ENCODE results near the gene HIVEP1. TPM values are rescaled to one million over a fixed set of nuclear protein-coding genes. Genes with fewer than 3 reads are reported as not detected.
"Not testable (repeated sequence)": the region's sequence is repeated elsewhere in the genome, so short reads cannot be mapped to it uniquely, and the experiment has no call there.

The HIVEP1 gene
- total RNA-seq, 2 donors from 2014 or later: 22.3 to 34.4 TPM

DNA sequence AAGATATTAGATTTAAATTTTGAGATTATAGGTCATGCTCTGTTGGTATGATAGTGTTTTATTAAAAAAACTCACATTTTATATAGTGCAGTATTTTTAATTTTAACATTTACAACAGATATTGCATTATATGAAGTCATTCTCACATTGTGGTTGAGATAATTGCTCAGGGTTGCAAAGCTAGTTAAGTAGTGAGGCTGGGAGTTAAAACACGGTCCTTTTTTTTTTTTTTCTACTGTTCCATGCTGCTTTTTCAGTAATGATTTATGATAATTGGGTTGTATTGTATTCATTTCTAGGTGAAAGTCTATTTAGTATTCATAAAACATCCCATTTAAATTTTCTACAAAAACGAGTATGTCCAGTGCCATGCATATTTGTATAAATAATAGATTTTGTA, 160.5 kb downstream of the HIVEP1 start:
- H3K27ac ChIP-seq: no peak overlapping the region
- no peaks in the 10 kb centered on the region for H3K36me3 ChIP-seq
- ATAC-seq (ENCODE audit: insufficient number of reproducible peaks, low FRiP score, low read depth) (no peak), DNase-seq (ENCODE audit: low spot score) (no peak)
- TF ChIP-seq, protein P1, sequence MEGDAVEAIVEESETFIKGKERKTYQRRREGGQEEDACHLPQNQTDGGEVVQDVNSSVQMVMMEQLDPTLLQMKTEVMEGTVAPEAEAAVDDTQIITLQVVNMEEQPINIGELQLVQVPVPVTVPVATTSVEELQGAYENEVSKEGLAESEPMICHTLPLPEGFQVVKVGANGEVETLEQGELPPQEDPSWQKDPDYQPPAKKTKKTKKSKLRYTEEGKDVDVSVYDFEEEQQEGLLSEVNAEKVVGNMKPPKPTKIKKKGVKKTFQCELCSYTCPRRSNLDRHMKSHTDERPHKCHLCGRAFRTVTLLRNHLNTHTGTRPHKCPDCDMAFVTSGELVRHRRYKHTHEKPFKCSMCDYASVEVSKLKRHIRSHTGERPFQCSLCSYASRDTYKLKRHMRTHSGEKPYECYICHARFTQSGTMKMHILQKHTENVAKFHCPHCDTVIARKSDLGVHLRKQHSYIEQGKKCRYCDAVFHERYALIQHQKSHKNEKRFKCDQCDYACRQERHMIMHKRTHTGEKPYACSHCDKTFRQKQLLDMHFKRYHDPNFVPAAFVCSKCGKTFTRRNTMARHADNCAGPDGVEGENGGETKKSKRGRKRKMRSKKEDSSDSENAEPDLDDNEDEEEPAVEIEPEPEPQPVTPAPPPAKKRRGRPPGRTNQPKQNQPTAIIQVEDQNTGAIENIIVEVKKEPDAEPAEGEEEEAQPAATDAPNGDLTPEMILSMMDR (IDR thresholded peaks at IDR 0.05): no peak
- H3K4me3 ChIP-seq: no peak overlapping the region
- H3K9me3 ChIP-seq: no peaks in the 10 kb centered on the region
- H3K4me1 ChIP-seq (ENCODE audit: control insufficient read depth in 1 of 2, low read depth in 2 of 2): no peaks in the 10 kb centered on the region
- no peaks in the 10 kb centered on the region for H3K27me3 ChIP-seq (replicated peaks; ENCODE audit: insufficient read depth)

DNA sequence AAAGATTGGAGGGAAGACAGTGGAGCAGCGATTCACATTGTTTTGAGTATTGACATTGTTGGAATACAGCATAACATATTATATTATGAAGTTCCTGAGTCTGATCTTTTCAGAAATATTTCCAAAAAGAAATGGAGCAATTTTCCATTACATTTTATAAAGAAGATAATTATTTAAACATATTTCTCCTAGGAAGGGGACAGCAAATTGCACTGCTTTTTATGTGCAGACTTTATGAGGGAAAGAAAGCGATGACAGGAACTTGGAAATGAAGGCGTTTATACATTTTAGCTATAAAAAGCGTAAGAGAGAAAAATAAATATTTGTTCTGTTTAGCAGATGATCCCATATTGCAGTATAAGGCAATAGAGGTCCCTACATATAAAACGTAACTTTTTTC, 161.1 kb downstream of the HIVEP1 start:
- H3K9me3 ChIP-seq: no peaks in the 10 kb centered on the region
- no peaks in the 10 kb centered on the region for H3K4me1 ChIP-seq (ENCODE audit: control insufficient read depth in 1 of 2, low read depth in 2 of 2)
- no peaks in the 10 kb centered on the region for H3K36me3 ChIP-seq
- H3K4me3 ChIP-seq: no peak overlapping the region
- no peak for DNase-seq (ENCODE audit: low spot score)
- H3K27ac ChIP-seq: no peak overlapping the region
- ATAC-seq (ENCODE audit: insufficient number of reproducible peaks, low FRiP score, low read depth): no peak
- H3K27me3 ChIP-seq (replicated peaks; ENCODE audit: insufficient read depth): no peaks in the 10 kb centered on the region
- TF ChIP-seq, protein P1 (IDR thresholded peaks at IDR 0.05): no peak

DNA sequence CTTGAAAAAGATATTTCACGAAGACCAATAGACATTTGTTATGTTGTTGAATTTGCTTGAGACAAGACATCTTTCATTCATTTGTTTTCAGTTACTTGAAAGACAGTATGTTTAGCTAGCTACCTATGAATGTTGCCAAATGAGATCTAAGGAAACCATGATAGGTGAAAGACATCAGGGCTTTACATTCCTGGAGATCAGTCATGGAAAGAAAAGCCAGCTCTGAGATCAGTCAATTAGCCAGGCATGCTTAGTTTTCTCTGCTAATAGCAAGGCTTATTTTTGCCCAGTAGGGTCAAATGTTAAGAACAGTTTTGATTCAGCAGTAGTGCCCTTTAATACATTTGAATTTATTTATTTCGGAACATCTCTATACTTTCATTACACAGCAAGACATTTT, 161.5 kb downstream of the HIVEP1 start:
- no peak overlapping the region for H3K27ac ChIP-seq
- H3K9me3 ChIP-seq: no peaks in the 10 kb centered on the region
- H3K4me3 ChIP-seq: no peak overlapping the region
- H3K4me1 ChIP-seq (ENCODE audit: control insufficient read depth in 1 of 2, low read depth in 2 of 2): no peaks in the 10 kb centered on the region
- H3K36me3 ChIP-seq: no peaks in the 10 kb centered on the region
- no peaks in the 10 kb centered on the region for H3K27me3 ChIP-seq (replicated peaks; ENCODE audit: insufficient read depth)
- no peak for DNase-seq (ENCODE audit: low spot score)
- TF ChIP-seq, protein P1 (IDR thresholded peaks at IDR 0.05): no peak
- no peak for ATAC-seq (ENCODE audit: insufficient number of reproducible peaks, low FRiP score, low read depth)

DNA sequence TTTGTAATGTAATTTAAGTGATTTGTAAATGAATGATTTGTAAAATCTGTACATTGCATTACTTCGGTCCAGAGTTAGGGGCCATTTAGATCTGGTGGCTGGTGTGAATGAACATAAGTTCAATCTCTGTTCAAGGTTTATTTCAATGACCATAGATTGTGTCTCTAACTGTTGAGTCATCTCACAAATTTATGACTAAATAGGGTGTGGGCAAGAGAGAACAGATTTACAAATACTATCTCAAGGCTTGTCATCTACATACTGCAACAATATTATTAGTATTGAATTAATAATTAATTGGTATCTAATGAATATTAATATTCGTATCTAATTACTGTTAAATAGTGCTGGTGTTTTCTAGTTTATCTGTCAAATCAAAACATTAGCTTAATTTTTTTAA, 162.8 kb downstream of the HIVEP1 start:
- H3K4me3 ChIP-seq: no peak overlapping the region
- TF ChIP-seq, protein P1 (IDR thresholded peaks at IDR 0.05): no peak
- ATAC-seq (ENCODE audit: insufficient number of reproducible peaks, low FRiP score, low read depth): no peak

DNA sequence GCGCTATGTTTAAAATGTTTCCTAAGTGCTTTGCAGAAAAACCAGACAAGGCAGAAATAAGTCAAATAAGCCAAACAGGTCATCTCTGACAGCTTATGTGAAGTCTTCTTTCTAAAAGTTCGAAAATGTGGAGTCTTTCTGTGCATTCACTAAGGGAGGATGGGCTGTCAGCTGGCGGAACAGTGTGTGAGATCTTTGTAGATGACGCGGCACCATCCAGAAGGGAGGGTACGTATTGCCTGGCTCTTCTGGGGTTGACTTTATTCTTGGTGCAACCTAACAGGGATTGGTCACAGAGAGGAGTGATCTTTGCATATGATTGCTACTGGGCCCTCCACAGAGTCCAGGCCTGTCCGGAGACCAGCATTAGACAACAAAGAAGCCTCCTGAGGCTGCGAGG, 163.5 kb downstream of the HIVEP1 start:
- H3K27ac ChIP-seq: no peak overlapping the region
- ATAC-seq (ENCODE audit: insufficient number of reproducible peaks, low FRiP score, low read depth): no peak
- H3K9me3 ChIP-seq: no peaks in the 10 kb centered on the region
- no peaks in the 10 kb centered on the region for H3K36me3 ChIP-seq
- no peaks in the 10 kb centered on the region for H3K27me3 ChIP-seq (replicated peaks; ENCODE audit: insufficient read depth)
- H3K4me3 ChIP-seq: no peak overlapping the region
- no peak for DNase-seq (ENCODE audit: low spot score)
- no peaks in the 10 kb centered on the region for H3K4me1 ChIP-seq (ENCODE audit: control insufficient read depth in 1 of 2, low read depth in 2 of 2)
- TF ChIP-seq, protein P1 (IDR thresholded peaks at IDR 0.05): no peak

More for the DNA sequence above, 162.8 kb downstream of the HIVEP1 start:
- Histone ChIP-seq H3K4me1 (ENCODE audit: control insufficient read depth in 1 of 2, low read depth in 2 of 2) (no peaks in the 10 kb centered on the region), H3K36me3 (no peaks in the 10 kb centered on the region), H3K27me3 (replicated peaks; ENCODE audit: insufficient read depth) (no peaks in the 10 kb centered on the region), H3K9me3 (no peaks in the 10 kb centered on the region), H3K27ac (no peak overlapping the region)
- DNase-seq (ENCODE audit: low spot score): no peak

DNA sequence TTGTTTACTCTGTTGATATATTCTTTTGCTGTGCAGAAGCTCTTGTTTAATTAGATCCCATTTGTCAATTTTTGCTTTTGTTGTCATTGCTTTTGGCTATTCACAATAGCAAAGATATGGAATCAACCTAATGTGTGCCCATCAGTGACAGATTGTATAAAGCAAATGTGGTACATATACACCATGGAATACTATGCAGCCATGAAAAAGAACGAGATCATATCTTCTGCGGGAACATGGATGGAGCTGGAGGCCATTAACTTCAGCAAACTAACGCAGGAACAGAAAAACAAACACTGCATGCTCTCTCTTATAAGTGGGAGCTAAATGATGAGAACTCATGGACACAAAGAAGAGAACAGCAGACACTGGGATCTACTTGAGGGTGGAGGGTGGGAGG, 164.7 kb downstream of the HIVEP1 start:
- not testable (repeated sequence) for H3K36me3 ChIP-seq; H3K9me3 ChIP-seq; H3K27me3 ChIP-seq (replicated peaks; ENCODE audit: insufficient read depth); ATAC-seq (ENCODE audit: insufficient number of reproducible peaks, low FRiP score, low read depth); H3K4me1 ChIP-seq (ENCODE audit: control insufficient read depth in 1 of 2, low read depth in 2 of 2); H3K4me3 ChIP-seq; H3K27ac ChIP-seq; DNase-seq (ENCODE audit: low spot score)
